HEK293T (cell line): Measurements from ENCODE around the gene CEP170.
"Not testable (repeated sequence)": the region's sequence is repeated elsewhere in the genome, so short reads cannot be mapped to it uniquely, and the experiment has no call there.

Experiments used
- ARNT ChIP-seq: fragments of 450-650 bp; IDR thresholded peaks from 2 replicates; pipeline ENCODE4 v1.6.1; 2017; ENCODE audit warnings: mild to moderate bottlenecking
- BHLHE40 ChIP-seq: fragments of 450-650 bp; IDR thresholded peaks from 2 replicates; pipeline ENCODE4 v1.6.1; 2016; ENCODE audit warnings: mild to moderate bottlenecking, moderate library complexity, borderline replicate concordance
- CTBP1 ChIP-seq: fragments of 450-650 bp; IDR thresholded peaks from 2 replicates; pipeline ENCODE4 v1.6.1; 2016; ENCODE audit warnings: borderline replicate concordance
- FOXA1 ChIP-seq: fragments of 450-650 bp; IDR thresholded peaks from 2 replicates; pipeline ENCODE4 v1.6.1; 2016; ENCODE audit warnings: mild to moderate bottlenecking
- FOXM1 ChIP-seq: fragments of 450-650 bp; IDR thresholded peaks from 2 replicates; pipeline ENCODE4 v1.6.1; 2017; ENCODE audit warnings: mild to moderate bottlenecking, borderline replicate concordance
- NFRKB ChIP-seq: fragments of 450-650 bp; IDR thresholded peaks from 2 replicates; pipeline ENCODE4 v1.6.1; 2016; ENCODE audit warnings: mild to moderate bottlenecking, moderate library complexity
- SP1 ChIP-seq: fragments of 450-650 bp; IDR thresholded peaks from 2 replicates; pipeline ENCODE4 v1.6.1; 2017
- SUZ12 ChIP-seq: fragments of 450-650 bp; IDR thresholded peaks from 2 replicates; pipeline ENCODE4 v1.6.1; 2016; ENCODE audit warnings: mild to moderate bottlenecking
- ZNF384 ChIP-seq: fragments of 450-650 bp; IDR thresholded peaks from 2 replicates; pipeline ENCODE4 v1.6.1; 2016
- TF ChIP-seq, protein P1 (sequence below): fragments of 450-650 bp; IDR thresholded peaks from 2 replicates; pipeline ENCODE4 v1.6.1; 2016

DNA sequence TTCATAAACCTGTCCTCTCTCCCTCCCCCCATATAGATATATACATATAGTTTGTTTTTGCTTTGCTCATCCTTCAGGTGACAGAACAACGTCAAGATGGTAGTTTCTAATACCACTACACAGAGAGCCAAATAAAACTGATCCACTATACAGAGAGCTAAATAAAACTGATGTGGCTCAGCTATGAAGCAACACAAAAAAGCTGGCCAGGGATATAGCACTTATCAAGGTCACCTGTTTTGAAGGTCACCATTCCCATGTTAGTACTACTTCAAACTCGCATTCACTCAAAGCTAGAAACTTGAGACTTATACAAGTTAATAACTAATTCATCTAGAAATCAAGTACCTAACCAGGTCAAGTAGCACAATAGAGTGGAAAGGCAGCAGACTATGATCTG lies 61.8 kb downstream of the CEP170 start:
- TF ChIP-seq ZNF384, BHLHE40, FOXA1, CTBP1, SUZ12, ARNT, FOXM1, NFRKB, SP1: not testable (repeated sequence)
- TF ChIP-seq, protein P1, sequence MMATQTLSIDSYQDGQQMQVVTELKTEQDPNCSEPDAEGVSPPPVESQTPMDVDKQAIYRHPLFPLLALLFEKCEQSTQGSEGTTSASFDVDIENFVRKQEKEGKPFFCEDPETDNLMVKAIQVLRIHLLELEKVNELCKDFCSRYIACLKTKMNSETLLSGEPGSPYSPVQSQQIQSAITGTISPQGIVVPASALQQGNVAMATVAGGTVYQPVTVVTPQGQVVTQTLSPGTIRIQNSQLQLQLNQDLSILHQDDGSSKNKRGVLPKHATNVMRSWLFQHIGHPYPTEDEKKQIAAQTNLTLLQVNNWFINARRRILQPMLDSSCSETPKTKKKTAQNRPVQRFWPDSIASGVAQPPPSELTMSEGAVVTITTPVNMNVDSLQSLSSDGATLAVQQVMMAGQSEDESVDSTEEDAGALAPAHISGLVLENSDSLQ = not testable (repeated sequence)
